GM21786 (cell line): ENCODE data around the gene ISLR.
"Not testable (repeated sequence)": the region's sequence is repeated elsewhere in the genome, so short reads cannot be mapped to it uniquely, and the experiment has no call there.

Experiments
- ATAC-seq: cut with Tn5 transposase; IDR thresholded peaks from one replicate; pipeline ENCODE4 v1.9.1; 2021; ENCODE audit not compliant: unreplicated experiment

The ISLR gene

GRCh38 chr15:74136814-74137536 lies 36.5 kb upstream of the ISLR start:
- no peak for ATAC-seq

GRCh38 chr15:74137537-74137894 lies 36.0 kb upstream of the ISLR start:
- ATAC-seq: no peak

- no peak for ATAC-seq
Measured at GRCh38 chr15:74138642-74139041, 34.9 kb upstream of the ISLR start.

DNA sequence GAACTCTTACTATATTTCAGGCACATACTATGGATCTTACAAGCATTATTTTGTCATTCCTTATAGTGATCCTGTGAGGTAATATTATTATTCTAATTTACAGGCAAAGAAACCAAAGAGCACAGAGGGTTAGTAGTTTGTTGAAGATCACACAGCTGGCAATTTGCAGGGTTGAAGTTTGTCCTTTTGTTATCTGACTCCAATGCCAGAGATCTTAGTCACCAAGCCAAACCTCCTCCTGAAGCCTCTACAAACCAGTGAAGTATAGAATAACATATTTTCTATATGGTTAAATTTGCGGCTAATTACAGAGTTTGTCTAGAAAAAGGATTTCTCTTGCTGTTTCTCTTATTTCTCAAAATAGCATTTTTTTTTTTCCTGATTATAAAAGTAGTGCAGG lies 31.9 kb upstream of the ISLR start:
- ATAC-seq: no peak

DNA sequence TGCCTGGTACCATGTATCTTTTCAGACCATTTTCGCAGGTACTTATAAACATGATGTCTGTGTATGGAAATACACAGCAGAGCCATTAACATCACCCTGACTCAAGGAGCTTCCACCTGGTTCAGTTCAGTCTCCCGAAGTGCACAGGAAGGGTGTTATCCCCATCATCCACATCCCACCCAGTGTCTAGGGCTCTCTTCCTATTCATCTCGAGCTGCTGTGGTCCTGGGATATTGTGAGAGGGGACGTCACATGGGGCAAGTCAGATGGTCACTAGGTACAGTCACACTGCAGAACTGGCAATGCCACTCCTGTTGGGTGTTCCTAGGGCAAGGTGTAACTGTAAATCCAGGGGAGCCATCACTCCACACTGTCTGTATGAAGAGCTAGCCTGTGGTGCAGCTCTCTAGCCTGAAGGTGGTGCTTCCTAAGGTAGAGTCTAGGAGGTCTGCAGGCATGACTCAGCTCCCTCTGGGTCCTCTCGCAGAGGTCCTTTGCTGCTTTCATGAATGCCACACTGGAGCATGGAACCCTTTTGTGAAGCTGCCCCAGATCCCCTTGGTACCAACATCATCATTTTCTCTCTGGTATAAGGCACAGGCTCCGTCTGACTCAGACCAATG lies 29.2 kb upstream of the ISLR start:
- no peak for ATAC-seq

DNA sequence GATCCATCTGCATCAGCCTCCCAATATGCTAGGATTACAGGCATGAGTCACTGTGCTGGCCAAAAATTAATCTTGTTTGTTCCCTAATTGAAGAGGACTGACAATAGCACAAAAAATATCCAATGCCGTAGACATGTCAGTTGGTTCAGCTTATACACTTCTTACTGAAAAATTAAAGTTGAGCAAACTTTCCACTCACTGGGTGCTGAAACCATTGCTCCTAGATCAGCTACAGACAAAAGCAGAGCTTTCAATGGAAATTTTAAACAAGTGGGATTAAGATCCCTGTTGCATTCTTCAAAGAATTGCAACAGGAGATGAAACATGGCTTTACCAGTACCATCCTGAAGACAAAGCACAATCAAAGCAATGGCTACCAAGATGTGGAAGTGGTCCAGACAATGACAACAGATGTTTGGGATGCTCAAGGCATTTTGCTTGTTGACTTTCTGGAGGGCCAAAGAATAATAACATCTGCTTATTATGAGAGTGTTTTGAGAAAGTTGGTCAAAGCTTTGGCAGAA lies 27.2 kb upstream of the ISLR start:
- ATAC-seq: no peak

- no peak for ATAC-seq
Measured at GRCh38 chr15:74147051-74147450, 26.5 kb upstream of the ISLR start.

DNA sequence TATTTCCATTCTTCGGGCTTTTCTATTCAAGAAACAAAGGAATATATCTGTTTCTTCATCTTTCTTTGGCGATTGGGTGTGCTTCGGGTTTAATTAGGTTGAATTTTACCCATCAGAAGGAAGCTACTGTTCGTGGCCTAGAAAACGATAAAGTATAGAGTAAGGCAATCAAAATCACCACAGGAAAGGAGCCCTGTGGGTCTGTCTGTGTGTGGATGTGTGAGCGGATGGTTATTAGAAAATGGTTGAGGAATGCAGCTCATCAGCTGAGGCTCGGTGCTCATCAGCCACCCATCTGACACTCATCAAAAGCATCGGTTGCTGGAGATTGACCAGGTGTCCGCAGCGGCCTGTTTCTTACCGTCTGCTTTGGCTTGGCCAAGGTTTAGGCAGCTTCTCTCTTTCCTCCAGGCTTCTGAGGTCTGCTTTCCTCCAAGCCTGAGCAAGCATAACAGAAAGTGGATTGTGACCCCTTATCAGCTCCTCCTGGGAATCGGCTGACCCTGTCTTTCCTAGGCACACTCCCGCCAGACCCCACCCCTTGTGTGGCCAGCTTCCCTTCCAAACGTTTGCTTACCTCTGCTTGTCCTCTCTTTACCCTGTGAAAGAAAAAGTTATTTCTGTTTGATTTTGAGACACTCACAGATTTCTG lies 17.6 kb upstream of the ISLR start:
- ATAC-seq: no peak

DNA sequence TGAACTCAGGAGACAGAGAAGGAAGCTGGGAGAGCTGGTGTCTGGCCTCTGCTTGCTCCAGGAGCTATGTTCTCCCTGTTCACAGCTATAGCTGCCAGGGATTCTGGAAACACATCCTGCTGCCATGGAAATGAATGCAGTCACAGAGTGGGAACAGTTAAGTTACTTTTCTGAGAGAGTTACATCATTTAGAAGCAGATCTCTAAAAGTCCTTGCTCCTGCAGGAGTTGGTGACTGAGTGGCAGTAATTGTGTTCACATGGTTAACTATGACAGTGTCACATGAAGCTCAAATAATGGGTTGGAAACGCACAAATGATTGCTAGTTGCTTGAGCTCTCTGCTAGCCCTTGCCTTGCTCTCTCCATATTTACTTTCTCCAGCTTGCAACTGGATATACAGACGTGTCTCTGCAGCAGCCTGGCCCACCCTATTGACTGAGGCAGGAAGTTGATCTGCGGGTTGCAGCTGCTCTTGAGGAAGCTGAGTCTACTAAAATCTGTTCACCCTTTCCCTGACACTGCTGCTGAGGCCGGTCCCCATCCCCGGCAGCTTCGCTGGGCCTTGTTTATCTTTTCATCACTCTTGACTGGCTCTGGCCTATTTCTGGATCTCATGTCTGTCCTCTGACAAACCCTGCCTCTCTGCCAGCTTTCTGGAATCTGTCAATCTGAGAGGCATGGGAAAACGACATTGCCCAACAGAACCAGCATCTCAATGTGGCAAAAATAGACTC lies 16.7 kb upstream of the ISLR start:
- no peak for ATAC-seq

GRCh38 chr15:74157868-74158827 lies 15.4 kb upstream of the ISLR start:
- no peak for ATAC-seq

DNA sequence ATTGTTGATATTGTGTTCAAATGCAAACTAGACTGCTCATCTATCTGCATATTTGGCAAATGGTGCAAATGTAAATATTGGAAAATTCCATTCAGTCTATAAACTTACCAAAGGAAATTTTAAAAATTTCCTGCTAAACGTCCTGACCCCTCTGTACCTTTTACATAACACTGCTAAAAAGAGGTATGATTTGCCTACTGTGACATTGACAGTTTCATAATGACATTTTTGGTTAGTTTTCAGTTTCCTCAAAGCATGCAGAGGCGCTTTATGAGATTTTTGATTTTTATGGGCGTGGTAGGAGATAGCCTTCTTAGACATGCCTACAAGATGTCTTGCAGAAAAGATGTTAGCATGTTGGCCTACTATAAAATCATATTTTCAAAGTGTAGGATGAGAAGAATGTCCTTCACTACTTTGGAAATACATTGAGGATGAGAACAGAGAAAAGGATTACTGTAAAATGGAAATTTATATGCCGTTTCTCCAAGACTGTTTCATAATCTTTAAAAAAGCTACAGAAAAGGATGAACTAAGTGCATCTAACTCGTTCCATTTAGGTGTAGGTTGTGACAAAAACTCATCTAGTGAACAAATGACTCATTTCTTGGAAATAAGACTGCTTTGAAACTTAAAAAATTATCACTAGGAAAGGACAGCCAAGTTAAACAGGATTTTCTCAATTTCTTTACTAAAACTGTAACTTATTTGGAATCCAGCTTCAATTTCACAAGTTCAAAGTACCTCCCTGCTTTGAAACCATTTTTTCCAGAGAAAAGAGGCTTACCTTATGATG lies 14.5 kb upstream of the ISLR start:
- peak; percentile 43 for ATAC-seq

DNA sequence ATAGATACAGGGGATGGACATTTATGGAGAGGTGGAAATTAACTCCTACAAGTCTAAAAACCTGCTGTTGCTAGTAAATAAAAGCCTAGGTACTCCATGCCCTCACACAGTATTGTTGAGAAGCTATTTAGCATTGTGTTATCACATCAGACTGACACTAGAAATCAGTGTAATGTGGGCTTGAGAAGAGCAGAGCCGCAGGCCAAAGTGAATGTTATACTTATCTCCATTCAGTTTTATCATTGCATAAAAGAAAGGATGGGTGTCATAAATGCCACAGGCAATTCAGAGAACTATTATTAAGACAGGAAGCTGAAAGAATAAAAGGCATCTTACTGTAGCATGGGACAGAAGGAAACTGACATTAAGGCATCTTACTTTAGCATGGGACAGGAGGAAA lies 13.7 kb upstream of the ISLR start:
- no peak for ATAC-seq

GRCh38 chr15:74160390-74160789 lies 13.1 kb upstream of the ISLR start:
- not testable (repeated sequence) for ATAC-seq

DNA sequence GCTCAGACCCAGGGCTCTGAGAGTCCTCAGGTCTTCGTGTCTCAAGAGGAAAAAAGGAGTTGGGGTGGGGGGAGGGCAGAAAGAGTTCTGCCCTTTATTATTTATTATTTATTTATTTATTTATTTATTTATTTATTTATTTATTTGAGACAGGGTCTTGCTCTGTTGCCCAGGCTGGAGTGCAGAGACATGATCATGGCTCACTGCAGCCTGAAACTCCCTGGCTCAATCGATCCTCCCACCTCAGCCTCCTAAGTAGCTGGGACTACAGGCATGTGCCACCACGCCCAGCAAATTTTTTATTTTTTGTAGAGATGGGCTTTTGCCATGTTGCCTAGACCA lies 11.3 kb upstream of the ISLR start:
- not testable (repeated sequence) for ATAC-seq

- no peak for ATAC-seq
Measured at GRCh38 chr15:74165461-74165860, 8.0 kb upstream of the ISLR start.

DNA sequence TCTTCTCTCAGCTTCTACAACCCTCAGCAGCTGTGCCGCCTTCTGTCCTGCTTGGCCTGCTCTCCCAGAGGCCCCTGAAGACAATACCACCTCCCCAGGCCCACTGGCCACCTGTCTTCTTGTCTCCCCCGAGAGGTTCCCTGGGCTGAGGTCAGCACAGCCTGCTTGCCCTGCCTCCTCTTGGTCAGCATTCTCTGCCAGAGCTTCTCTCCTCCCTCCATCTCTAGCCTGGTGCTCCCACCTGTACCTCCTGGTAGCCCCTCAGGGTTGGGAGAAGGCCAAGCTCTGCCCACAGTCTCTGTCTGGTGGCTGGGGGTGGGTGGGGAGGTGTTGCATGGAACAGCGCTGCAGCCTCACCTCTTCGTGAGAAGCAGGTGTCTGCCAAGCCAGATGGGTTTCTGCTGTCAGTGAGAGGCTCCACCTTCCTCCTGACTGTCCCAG lies 5.6 kb upstream of the ISLR start:
- ATAC-seq: no peak

DNA sequence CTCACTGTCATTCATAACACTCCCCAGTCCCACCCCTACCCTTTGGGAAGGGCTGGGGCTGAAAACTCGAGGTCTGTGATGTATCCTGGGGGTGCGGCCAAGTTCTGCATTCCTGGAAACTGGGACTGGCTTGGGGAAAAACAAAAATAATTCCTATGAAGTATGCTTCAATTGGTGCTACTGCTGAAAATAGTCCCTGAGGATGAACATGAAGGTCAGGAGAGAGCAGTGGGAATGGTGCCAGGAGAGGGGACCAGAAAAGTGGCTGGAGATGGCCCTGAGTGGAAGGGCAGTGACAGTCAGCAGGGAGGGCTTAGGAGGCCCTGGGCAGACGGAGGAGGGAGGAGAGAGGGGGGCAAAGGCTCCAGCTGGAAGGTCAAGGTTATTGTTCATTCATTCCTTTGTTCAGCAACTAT lies 4.8 kb upstream of the ISLR start:
- ATAC-seq: no peak

GRCh38 chr15:74170071-74170844 lies 3.3 kb upstream of the ISLR start:
- ATAC-seq: no peak
